Common myeloid progenitor, CD34-positive (primary cell): Measurements from ENCODE around the gene SH3GLB2.

ENCODE experiments used
- CTCF ChIA-PET: fragments of 350-600 bp; sonication (Branson Sonifier 250); formaldehyde crosslinking; loops from one replicate; lab custom pipeline; 2021; ENCODE audit warnings: antibody characterized with exemption; lab: Charles Lee
- POLR2A ChIA-PET: fragments of 350-600 bp; sonication (Branson Sonifier 250); formaldehyde crosslinking; loops from one replicate; lab custom pipeline; 2021; ENCODE audit warnings: antibody characterized with exemption; lab: Charles Lee
- DNase-seq, 3 donors: peaks; one replicate each; pipeline versions ENCODE4 v3.0.0 to v3.0.0-alpha.2; 2013
- H3K27ac ChIP-seq, 2 experiments: 1 replicate in 1 of 2; 2 replicates in 1 of 2; pipeline ENCODE4 v1.7.0; 2013; ENCODE audit warnings: inconsistent platforms in 2 of 2, low read length in 2 of 2, mild to moderate bottlenecking in 2 of 2, low read depth in 1 of 2, moderate library complexity in 1 of 2; ENCODE audit not compliant: severe bottlenecking in 2 of 2, insufficient read depth in 1 of 2, poor library complexity in 1 of 2
- H3K27me3 ChIP-seq, 5 experiments: replicated peaks in 2 of 5; 1 replicate in 3 of 5; 2 replicates in 2 of 5; pipeline versions ENCODE4 v1.6.1 to v1.7.0; 2013; ENCODE audit warnings: low read length in 4 of 5, mild to moderate bottlenecking in 2 of 5, moderate library complexity in 2 of 5, inconsistent platforms in 1 of 5; ENCODE audit not compliant: insufficient read depth in 5 of 5, control insufficient read depth in 4 of 5
- H3K36me3 ChIP-seq, 4 experiments: 1 replicate in 2 of 4; 2 replicates in 2 of 4; pipeline versions ENCODE4 v1.6.1 to v1.7.0; 2013; ENCODE audit warnings: low read length in 3 of 4, control low read depth in 1 of 4, mild to moderate bottlenecking in 1 of 4; ENCODE audit not compliant: control insufficient read depth in 4 of 4, insufficient read depth in 4 of 4
- H3K4me1 ChIP-seq, 4 experiments: 1 replicate in 3 of 4; 2 replicates in 1 of 4; pipeline versions ENCODE4 v1.6.1 to v1.7.1; 2013; ENCODE audit warnings: low read length in 3 of 4, mild to moderate bottlenecking in 3 of 4, control low read depth in 1 of 4, inconsistent platforms in 1 of 4, moderate library complexity in 1 of 4; ENCODE audit not compliant: control insufficient read depth in 4 of 4, insufficient read depth in 4 of 4; ENCODE audit errors: control extremely low read depth in 1 of 4
- H3K4me3 ChIP-seq, 7 experiments: 1 replicate in 4 of 7; 2 replicates in 3 of 7; pipeline versions ENCODE4 v1.5.1 to v1.7.0; 2013; ENCODE audit warnings: mild to moderate bottlenecking in 7 of 7, low read length in 6 of 7, moderate library complexity in 6 of 7, inconsistent platforms in 2 of 7, low read depth in 2 of 7, control low read depth in 1 of 7; ENCODE audit not compliant: insufficient read depth in 4 of 7, control insufficient read depth in 1 of 7; ENCODE audit errors: extremely low read depth in 1 of 7
- H3K9me3 ChIP-seq, 5 experiments: 1 replicate in 4 of 5; 2 replicates in 1 of 5; pipeline versions ENCODE4 v1.6.1 to v1.7.1; 2013; ENCODE audit warnings: low read length in 4 of 5, mild to moderate bottlenecking in 2 of 5, inconsistent platforms in 1 of 5, low read depth in 1 of 5, moderate library complexity in 1 of 5; ENCODE audit not compliant: control insufficient read depth in 4 of 5, insufficient read depth in 2 of 5; ENCODE audit errors: control extremely low read depth in 1 of 5
- WGBS: methylation state at CpG from one replicate; pipeline ENCODE4 v1.1.5; 2013; ENCODE audit not compliant: insufficient coverage; 5-methylcytosine and 5-hydroxymethylcytosine counted together

Gene SH3GLB2

DNA sequence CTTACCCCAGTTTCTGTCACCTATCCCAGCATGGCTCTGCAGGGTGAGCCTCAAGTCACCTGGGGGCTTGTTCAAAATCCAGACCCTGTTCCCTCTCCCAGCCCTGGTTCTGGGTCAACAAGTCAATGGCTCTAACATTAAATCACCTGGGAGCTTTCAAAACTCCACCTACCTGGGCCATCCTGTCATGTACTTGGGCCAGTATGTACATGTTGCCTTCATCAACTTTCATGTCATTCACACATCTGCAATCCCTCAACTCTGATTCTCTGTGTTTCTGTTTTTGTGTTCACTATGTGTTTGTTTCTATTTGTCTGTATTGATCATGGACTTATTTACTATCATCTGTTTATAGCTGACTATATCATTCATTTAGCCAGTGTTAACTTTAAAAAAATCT lies 2.1 kb upstream of the SH3GLB2 start:
- Histone ChIP-seq H3K27me3 (no peaks in the 10 kb centered on the region), H3K9me3 (no peaks in the 10 kb centered on the region), H3K36me3 (no peaks in the 10 kb centered on the region), H3K4me1 (peaks cover 0 to 27% (median 22%) of the 10 kb centered on the region in 4 experiments), H3K4me3 (no peak overlapping the region), H3K27ac (no peak overlapping the region)
- DNase-seq, result no peak
- ChIA-PET CTCF (interaction anchor here (2.1 kb wide), 1 partner anchor 24 kb away, joined by 5 read pairs; no protein-coding TSS in a partner anchor), POLR2A (no interaction called here)

- POLR2A ChIA-PET, result no interaction called here
- Histone ChIP-seq H3K4me3 (peak overlapping the region; percentile 52 to 81 (median 69)), H3K4me1 (peaks cover 0 to 34% (median 22%) of the 10 kb centered on the region in 4 experiments), H3K9me3 (no peaks in the 10 kb centered on the region), H3K27ac (peak overlapping the region in 1 of 2 experiments; percentile 14), H3K36me3 (peaks cover 0 to 3% (median 0%) of the 10 kb centered on the region in 4 experiments), H3K27me3 (no peaks in the 10 kb centered on the region)
- DNase-seq, result no peak
- CTCF ChIA-PET, result interaction anchor here (0.6 to 2.0 kb wide), 3 partner anchors 8 to 1043 kb away, joined by 3 to 11 read pairs (median 3); no protein-coding TSS in a partner anchor
- WGBS, result 5% methylated on average over 39 of the region's 47 CpGs
Measured at GRCh38 chr9:129027685-129028191, 393 bp downstream of the SH3GLB2 start.

DNA sequence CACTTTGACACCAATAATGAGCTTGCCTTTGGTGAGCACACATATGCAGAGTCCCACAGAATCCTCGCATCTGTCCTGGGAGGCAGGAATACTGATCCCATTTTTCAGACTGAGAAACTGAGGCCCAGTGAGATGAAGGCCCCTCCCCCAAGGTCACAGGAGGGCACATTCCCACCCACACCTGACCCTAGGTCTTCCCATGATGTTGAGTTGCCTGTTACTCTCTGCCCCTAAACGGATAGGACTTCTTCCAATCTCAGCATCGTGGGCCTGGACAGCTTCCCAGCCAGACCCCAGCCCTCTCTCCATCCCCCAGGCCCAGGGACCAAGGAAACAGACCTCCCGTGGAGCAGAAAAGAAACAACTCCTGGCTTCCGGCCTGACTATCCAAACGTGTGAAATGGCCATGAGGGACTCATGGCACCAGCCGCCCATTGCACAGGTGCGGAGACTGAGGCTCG lies 877 bp downstream of the SH3GLB2 start:
- 62% methylated on average over 8 of the region's 9 CpGs for WGBS
- no peak for DNase-seq
- peaks cover 0 to 34% (median 22%) of the 10 kb centered on the region in 4 experiments for H3K4me1 ChIP-seq
- peak overlapping the region; percentile 52 to 81 (median 69) for H3K4me3 ChIP-seq
- H3K9me3 ChIP-seq, result no peaks in the 10 kb centered on the region
- peak overlapping the region in 1 of 2 experiments; percentile 14 for H3K27ac ChIP-seq
- peaks cover 0 to 3% (median 0%) of the 10 kb centered on the region in 4 experiments for H3K36me3 ChIP-seq
- POLR2A ChIA-PET, result no interaction called here
- CTCF ChIA-PET, result interaction anchor here (1.2 kb wide), 1 partner anchor 22 kb away, joined by 4 read pairs; no protein-coding TSS in a partner anchor
- H3K27me3 ChIP-seq, result no peaks in the 10 kb centered on the region

- CTCF ChIA-PET, result interaction anchor here (1.2 kb wide), 1 partner anchor 21 kb away, joined by 4 read pairs; no protein-coding TSS in a partner anchor
Measured at GRCh38 chr9:129026442-129027223, 1.5 kb downstream of the SH3GLB2 start.

GRCh38 chr9:129023908-129024233 lies 4.3 kb downstream of the SH3GLB2 start:
- DNase-seq, result no peak
- Histone ChIP-seq H3K27me3 (no peaks in the 10 kb centered on the region), H3K9me3 (no peaks in the 10 kb centered on the region), H3K4me3 (no peak overlapping the region), H3K36me3 (peaks cover 0 to 4% (median 1%) of the 10 kb centered on the region in 4 experiments), H3K4me1 (peaks cover 0 to 28% (median 18%) of the 10 kb centered on the region in 4 experiments), H3K27ac (no peak overlapping the region)
- WGBS, result 93% methylated on average over 3 of the region's 4 CpGs
- ChIA-PET POLR2A (no interaction called here), CTCF (no interaction called here)

More at GRCh38 chr9:129026442-129027223, 1.5 kb downstream of the SH3GLB2 start:
- Histone ChIP-seq H3K4me1 (peaks cover 0 to 34% (median 22%) of the 10 kb centered on the region in 4 experiments), H3K27ac (no peak overlapping the region), H3K36me3 (peaks cover 0 to 3% (median 1%) of the 10 kb centered on the region in 4 experiments), H3K4me3 (peak overlapping the region in 1 of 7 experiments; percentile 73), H3K9me3 (no peaks in the 10 kb centered on the region), H3K27me3 (no peaks in the 10 kb centered on the region)
- WGBS, result 80% methylated on average over 12 of the region's 17 CpGs
- POLR2A ChIA-PET, result no interaction called here
- DNase-seq, result no peak

GRCh38 chr9:129023036-129023907 lies 4.9 kb downstream of the SH3GLB2 start:
- ChIA-PET POLR2A (no interaction called here), CTCF (interaction anchor here (1.1 to 1.3 kb wide), 2 partner anchors 17 to 60 kb away, joined by 3 read pairs; no protein-coding TSS in a partner anchor)
- no peak overlapping the region for H3K4me3 ChIP-seq
- peaks cover 0 to 23% (median 16%) of the 10 kb centered on the region in 4 experiments for H3K4me1 ChIP-seq
- H3K27ac ChIP-seq, result no peak overlapping the region
- WGBS, result 95% methylated on average over 16 of the region's 16 CpGs
- H3K9me3 ChIP-seq, result no peaks in the 10 kb centered on the region
- H3K27me3 ChIP-seq, result no peaks in the 10 kb centered on the region
- peaks cover 0 to 4% (median 1%) of the 10 kb centered on the region in 4 experiments for H3K36me3 ChIP-seq
- DNase-seq, result no peak
